ENCODE measurements around the gene AEBP1. TPM values are rescaled to one million over a fixed set of nuclear protein-coding genes. Genes with fewer than 3 reads are reported as not detected.
"Not testable (repeated sequence)": the region's sequence is repeated elsewhere in the genome, so short reads cannot be mapped to it uniquely, and the experiment has no call there.

AEBP1 gene
- total RNA-seq, 1 donor from 2014 or later = 0.26 TPM

- no peak for TF ChIP-seq CTCF (IDR thresholded peaks at IDR 0.05; ENCODE audit: insufficient read depth, low read length, severe bottlenecking)
- Histone ChIP-seq H3K27me3 (ENCODE audit: control insufficient read depth, insufficient read depth, low read length) (no peaks in the 10 kb centered on the region), H3K4me3 (ENCODE audit: low read depth, low read length) (no peak overlapping the region), H3K36me3 (ENCODE audit: control insufficient read depth, insufficient read depth, low read length) (peaks cover 17% of the 10 kb centered on the region)
- FAIRE-seq = no peak
- DNase-seq (ENCODE audit: low read depth) = no peak
These were observed 17.7 kb downstream of the AEBP1 start for GRCh38 chr7:44121761-44122420.

GRCh38 chr7:44122529-44122928, 18.4 kb downstream of the AEBP1 start:
- DNase-seq (ENCODE audit: low read depth) (no peak), FAIRE-seq (no peak)
- Histone ChIP-seq H3K4me3 (ENCODE audit: low read depth, low read length) (peak overlapping the region; percentile 51), H3K27me3 (ENCODE audit: control insufficient read depth, insufficient read depth, low read length) (no peaks in the 10 kb centered on the region), H3K36me3 (ENCODE audit: control insufficient read depth, insufficient read depth, low read length) (peaks cover 17% of the 10 kb centered on the region)
- no peak for TF ChIP-seq CTCF (IDR thresholded peaks at IDR 0.05; ENCODE audit: insufficient read depth, low read length, severe bottlenecking)

- no peak for TF ChIP-seq CTCF (IDR thresholded peaks at IDR 0.05; ENCODE audit: insufficient read depth, low read length, severe bottlenecking)
These were observed 19.3 kb downstream of the AEBP1 start, which contains the start of gene POLD2 for GRCh38 chr7:44123190-44124003. POLD2 (minus strand) TSS chr7:44123548; CDS start chr7:44122053, 1,495 bp downstream.

DNA sequence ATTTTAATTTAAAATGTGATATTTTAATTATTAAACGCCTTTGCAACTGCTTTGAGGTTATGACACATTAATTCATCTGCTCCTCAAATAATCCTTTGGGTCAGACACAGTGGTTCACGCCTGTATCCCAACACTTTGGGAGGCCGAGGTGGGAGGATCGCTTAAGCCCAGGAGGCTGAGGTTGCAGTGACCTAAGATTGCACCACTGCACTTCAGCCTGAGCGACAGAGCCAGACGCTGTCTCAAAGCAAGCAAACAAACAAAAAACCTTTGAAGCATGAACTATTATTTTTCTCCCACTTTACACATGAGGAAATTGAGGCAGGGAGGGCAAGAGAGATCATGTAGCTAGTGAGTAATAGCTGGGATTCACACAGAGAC, 20.7 kb downstream of the AEBP1 start:
- no peak overlapping the region for H3K4me3 ChIP-seq (ENCODE audit: low read depth, low read length)
- FAIRE-seq = no peak

More at GRCh38 chr7:44123190-44124003, 19.3 kb downstream of the AEBP1 start, which contains the start of gene POLD2:
- Histone ChIP-seq H3K27me3 (ENCODE audit: control insufficient read depth, insufficient read depth, low read length) (no peaks in the 10 kb centered on the region), H3K36me3 (ENCODE audit: control insufficient read depth, insufficient read depth, low read length) (peaks cover 15% of the 10 kb centered on the region), H3K4me3 (ENCODE audit: low read depth, low read length) (peak within 1 kb of the TSS; percentile 51)
- peak; percentile 86 for DNase-seq (ENCODE audit: low read depth)
- FAIRE-seq = no peak

DNA sequence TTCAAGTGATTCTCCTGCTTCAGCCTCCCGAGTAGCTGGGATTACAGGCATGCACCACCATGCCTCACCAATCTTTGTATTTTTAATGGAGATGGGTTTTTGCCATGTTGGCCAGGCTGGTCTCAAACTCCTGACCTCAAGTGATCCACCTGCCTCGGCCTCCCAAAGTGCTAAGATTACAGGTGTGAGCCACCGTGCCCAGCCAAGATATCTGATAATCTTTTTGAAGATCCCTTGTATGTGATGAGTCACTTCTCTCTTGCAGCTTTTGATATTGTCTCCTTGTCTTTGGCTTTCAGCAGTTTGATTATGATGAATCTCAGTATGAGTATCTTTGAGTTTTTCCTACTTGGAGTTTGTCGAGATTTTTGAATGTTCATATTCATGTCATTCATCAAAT, 22.4 kb downstream of the AEBP1 start:
- not testable (repeated sequence) for H3K27me3 ChIP-seq (ENCODE audit: control insufficient read depth, insufficient read depth, low read length); DNase-seq (ENCODE audit: low read depth); FAIRE-seq; H3K4me3 ChIP-seq (ENCODE audit: low read depth, low read length); H3K36me3 ChIP-seq (ENCODE audit: control insufficient read depth, insufficient read depth, low read length)

More for the DNA sequence above, 20.7 kb downstream of the AEBP1 start:
- peaks cover 12% of the 10 kb centered on the region for H3K36me3 ChIP-seq (ENCODE audit: control insufficient read depth, insufficient read depth, low read length)
- no peaks in the 10 kb centered on the region for H3K27me3 ChIP-seq (ENCODE audit: control insufficient read depth, insufficient read depth, low read length)
- DNase-seq (ENCODE audit: low read depth) = no peak
- no peak for TF ChIP-seq CTCF (IDR thresholded peaks at IDR 0.05; ENCODE audit: insufficient read depth, low read length, severe bottlenecking)

DNA sequence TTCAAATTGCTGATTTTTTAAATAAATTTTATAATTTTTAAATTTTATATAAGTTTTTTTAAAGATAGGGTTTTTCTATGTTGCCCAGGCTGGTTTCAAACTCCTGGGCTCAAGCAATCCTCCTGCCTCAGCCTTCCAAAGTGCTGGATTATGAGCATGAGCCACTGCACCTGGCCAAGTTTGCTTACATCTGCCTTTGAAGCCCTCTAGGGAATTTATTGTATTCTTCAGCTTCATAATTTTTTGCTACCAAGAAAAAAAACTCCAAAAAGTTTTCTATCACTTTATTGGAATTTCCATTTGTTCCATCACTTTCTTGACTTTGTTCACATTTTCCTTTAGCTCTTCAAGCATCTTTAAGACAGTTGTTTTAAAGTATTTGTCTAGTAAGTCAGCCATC, 23.0 kb downstream of the AEBP1 start:
- no peak overlapping the region for H3K4me3 ChIP-seq (ENCODE audit: low read depth, low read length)
- no peak for TF ChIP-seq CTCF (IDR thresholded peaks at IDR 0.05; ENCODE audit: insufficient read depth, low read length, severe bottlenecking)
- no peaks in the 10 kb centered on the region for H3K27me3 ChIP-seq (ENCODE audit: control insufficient read depth, insufficient read depth, low read length)
- FAIRE-seq (no peak), DNase-seq (ENCODE audit: low read depth) (no peak)
- H3K36me3 ChIP-seq (ENCODE audit: control insufficient read depth, insufficient read depth, low read length) = no peaks in the 10 kb centered on the region
